ENCODE data around the gene PKDCC. TPM values are rescaled to one million over a fixed set of nuclear protein-coding genes. Genes with fewer than 3 reads are reported as not detected.
"Not testable (repeated sequence)": the region's sequence is repeated elsewhere in the genome, so short reads cannot be mapped to it uniquely, and the experiment has no call there.

PKDCC gene
- total RNA-seq, 1 donor from 2014 or later = 42.2 TPM

DNA sequence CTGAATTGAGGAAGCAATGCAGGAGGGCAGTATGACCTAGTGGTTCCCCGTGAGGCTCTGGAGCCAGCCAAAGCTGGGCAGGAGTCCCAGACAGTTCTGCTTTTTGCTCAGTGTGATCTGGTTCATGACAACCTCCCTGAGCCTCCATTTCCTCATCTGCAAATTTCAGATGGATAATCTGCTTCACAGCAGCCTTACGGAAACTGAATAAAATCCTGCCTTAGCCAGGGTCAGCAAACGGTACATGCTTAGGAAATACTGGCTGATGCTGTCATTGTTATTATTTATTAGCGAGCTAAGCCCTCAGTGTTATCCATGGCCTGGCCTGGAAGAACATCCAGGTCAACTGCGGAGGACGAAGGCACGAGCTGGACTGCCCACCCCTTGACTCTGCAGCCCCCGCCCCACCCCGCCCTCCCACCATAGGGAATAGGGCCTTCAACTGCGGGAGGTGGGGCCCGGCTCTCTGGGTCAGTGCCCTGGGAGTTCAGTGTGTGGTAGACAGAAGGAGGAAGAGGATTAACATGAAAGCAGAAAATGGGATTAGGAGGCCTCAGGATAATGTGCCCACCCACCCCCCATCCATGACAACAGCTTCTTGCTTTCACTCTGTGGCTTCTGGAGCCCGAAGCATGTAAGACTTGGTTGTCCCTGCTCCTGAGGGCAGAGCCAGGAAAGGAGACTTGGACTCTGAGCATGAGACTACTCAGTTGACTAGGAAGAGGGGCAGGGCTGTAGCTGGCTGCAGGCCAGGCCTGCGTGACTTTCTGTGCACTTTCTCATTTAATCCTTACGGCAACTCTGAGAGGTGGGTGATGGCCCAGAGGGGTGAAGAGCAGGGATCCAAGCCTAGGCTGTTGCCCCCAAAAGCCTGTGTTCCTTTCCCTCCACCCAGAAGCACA is 13.1 kb downstream of the PKDCC start:
- H3K36me3 Mint-ChIP-seq (ENCODE audit: unreplicated experiment) = peaks cover 25% of the 10 kb centered on the region
- H3K4me3 Mint-ChIP-seq (ENCODE audit: unreplicated experiment) = no peak overlapping the region
- DNase-seq (ENCODE audit: extremely low spot score, unreplicated experiment) = no peak
- H3K9me3 Mint-ChIP-seq (ENCODE audit: unreplicated experiment) = no peaks in the 10 kb centered on the region
- H3K27me3 Mint-ChIP-seq (ENCODE audit: unreplicated experiment) = no peaks in the 10 kb centered on the region
- peaks cover 10% of the 10 kb centered on the region for H3K4me1 Mint-ChIP-seq (ENCODE audit: unreplicated experiment)
- TF ChIP-seq, protein P1, sequence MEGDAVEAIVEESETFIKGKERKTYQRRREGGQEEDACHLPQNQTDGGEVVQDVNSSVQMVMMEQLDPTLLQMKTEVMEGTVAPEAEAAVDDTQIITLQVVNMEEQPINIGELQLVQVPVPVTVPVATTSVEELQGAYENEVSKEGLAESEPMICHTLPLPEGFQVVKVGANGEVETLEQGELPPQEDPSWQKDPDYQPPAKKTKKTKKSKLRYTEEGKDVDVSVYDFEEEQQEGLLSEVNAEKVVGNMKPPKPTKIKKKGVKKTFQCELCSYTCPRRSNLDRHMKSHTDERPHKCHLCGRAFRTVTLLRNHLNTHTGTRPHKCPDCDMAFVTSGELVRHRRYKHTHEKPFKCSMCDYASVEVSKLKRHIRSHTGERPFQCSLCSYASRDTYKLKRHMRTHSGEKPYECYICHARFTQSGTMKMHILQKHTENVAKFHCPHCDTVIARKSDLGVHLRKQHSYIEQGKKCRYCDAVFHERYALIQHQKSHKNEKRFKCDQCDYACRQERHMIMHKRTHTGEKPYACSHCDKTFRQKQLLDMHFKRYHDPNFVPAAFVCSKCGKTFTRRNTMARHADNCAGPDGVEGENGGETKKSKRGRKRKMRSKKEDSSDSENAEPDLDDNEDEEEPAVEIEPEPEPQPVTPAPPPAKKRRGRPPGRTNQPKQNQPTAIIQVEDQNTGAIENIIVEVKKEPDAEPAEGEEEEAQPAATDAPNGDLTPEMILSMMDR (IDR thresholded peaks at IDR 0.05) = no peak
- no peak overlapping the region for H3K27ac Mint-ChIP-seq (ENCODE audit: unreplicated experiment)

DNA sequence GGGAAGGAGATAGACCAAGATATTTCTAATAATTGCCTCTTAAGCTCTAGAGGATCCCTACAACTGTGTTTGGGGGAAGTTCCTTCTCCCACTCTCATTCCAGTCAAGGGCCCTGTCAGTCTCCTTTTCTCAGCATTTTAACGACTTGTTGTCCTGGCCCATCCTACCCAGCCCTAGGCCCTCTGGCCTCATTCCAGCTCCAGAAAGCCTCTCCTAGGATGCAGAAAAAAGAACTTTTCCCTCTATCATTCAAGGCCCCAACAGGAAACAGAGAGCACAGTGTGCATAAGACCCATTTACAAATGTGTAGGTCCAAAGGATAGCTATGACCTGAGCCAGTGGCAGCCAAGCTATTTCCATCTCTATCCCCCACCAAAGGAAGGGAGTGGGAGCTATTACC is 14.0 kb downstream of the PKDCC start:
- H3K9me3 Mint-ChIP-seq (ENCODE audit: unreplicated experiment) = no peaks in the 10 kb centered on the region
- TF ChIP-seq, protein P1 (IDR thresholded peaks at IDR 0.05) = no peak
- no peak for DNase-seq (ENCODE audit: extremely low spot score, unreplicated experiment)
- H3K27me3 Mint-ChIP-seq (ENCODE audit: unreplicated experiment) = no peaks in the 10 kb centered on the region
- peaks cover 19% of the 10 kb centered on the region for H3K36me3 Mint-ChIP-seq (ENCODE audit: unreplicated experiment)
- H3K4me1 Mint-ChIP-seq (ENCODE audit: unreplicated experiment) = peaks cover 10% of the 10 kb centered on the region
- H3K4me3 Mint-ChIP-seq (ENCODE audit: unreplicated experiment) = no peak overlapping the region
- H3K27ac Mint-ChIP-seq (ENCODE audit: unreplicated experiment) = no peak overlapping the region

DNA sequence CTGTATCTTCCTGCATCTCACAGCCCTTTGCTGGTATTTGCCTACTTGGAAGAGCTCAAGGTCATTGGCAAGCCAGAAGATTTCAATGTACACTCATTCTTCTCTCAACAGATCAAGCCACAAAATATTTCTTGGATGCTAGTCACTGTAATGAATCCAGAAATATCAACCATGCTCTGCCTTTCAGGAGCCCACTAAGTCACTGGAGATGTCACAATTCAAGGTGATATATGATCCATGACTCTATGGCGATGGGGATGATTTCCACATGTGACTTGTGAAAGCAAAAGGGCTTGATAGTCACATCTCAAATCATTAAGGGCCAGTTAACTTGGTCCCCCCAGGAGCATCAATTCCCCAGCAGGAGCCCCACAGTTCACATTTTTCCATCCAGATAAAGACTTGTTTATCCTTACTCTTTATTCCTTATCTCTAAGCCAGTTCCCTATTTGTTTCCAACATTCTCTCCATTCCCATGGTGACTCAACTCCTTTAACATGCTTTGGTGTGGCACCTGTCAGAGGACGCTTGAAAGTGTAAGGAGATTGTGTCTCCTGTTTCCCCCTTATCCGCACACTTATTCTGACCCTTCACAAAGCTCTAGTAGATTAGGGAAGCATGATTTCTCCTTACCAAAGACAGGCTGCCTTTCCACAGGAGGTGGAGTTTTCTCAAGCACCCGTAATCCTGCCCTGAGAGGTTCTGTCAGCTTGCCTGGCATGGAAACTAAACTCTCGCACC is 15.8 kb downstream of the PKDCC start:
- no peak overlapping the region for H3K4me3 Mint-ChIP-seq (ENCODE audit: unreplicated experiment)
- H3K36me3 Mint-ChIP-seq (ENCODE audit: unreplicated experiment) = peaks cover 10% of the 10 kb centered on the region
- H3K4me1 Mint-ChIP-seq (ENCODE audit: unreplicated experiment) = peaks cover 10% of the 10 kb centered on the region
- TF ChIP-seq, protein P1 (IDR thresholded peaks at IDR 0.05) = no peak
- H3K27me3 Mint-ChIP-seq (ENCODE audit: unreplicated experiment) = peaks cover 10% of the 10 kb centered on the region
- H3K9me3 Mint-ChIP-seq (ENCODE audit: unreplicated experiment) = no peaks in the 10 kb centered on the region
- no peak overlapping the region for H3K27ac Mint-ChIP-seq (ENCODE audit: unreplicated experiment)
- no peak for DNase-seq (ENCODE audit: extremely low spot score, unreplicated experiment)

DNA sequence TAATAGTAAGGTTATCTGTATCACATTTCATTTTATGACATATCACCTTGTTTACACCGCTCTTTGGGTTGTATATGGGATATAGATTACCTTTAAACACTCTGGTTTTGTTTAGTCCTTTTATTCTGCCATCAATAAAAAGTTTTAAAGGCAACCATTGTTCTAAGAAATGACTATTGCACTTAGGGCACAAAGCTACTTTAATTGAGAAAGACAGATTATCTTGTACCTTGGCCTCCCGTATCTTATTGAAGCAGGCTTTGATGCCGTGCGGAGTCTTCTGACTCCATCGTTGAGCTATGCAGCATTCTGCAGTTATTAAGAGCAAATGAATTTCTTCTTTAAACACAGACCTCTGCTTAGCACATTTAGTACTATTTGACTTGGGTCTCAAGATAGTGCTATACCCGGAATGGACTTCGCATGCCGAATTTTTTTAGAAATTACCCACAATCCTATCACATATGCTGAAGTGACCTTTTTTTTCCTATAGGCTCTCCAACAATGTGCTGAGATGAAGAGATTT is 16.7 kb downstream of the PKDCC start:
- Mint-ChIP-seq H3K36me3 (ENCODE audit: unreplicated experiment) (peaks cover 1% of the 10 kb centered on the region), H3K9me3 (ENCODE audit: unreplicated experiment) (no peaks in the 10 kb centered on the region), H3K4me3 (ENCODE audit: unreplicated experiment) (no peak overlapping the region), H3K27ac (ENCODE audit: unreplicated experiment) (no peak overlapping the region), H3K27me3 (ENCODE audit: unreplicated experiment) (peaks cover 19% of the 10 kb centered on the region), H3K4me1 (ENCODE audit: unreplicated experiment) (peaks cover 10% of the 10 kb centered on the region)
- no peak for DNase-seq (ENCODE audit: extremely low spot score, unreplicated experiment)
- TF ChIP-seq, protein P1 (IDR thresholded peaks at IDR 0.05) = no peak

DNA sequence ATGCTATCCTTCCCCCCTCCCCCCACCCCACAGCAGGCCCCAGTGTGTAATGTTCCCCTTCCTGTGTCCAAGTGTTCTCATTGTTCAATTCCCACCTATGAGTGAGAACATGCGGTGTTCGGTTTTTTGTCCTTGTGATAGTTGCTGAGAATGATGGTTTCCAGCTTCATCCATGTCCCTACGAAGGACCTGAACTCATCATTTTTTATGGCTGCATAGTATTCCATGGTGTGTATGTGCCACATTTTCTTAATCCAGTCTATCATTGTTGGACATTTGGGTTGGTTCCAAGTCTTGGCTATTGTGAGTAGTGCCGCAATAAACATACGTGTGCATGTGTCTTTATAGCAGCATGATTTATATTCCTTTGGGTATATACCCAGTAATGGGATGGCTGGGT is 17.9 kb downstream of the PKDCC start:
- not testable (repeated sequence) for H3K9me3 Mint-ChIP-seq (ENCODE audit: unreplicated experiment); H3K4me3 Mint-ChIP-seq (ENCODE audit: unreplicated experiment); H3K27ac Mint-ChIP-seq (ENCODE audit: unreplicated experiment); DNase-seq (ENCODE audit: extremely low spot score, unreplicated experiment); H3K4me1 Mint-ChIP-seq (ENCODE audit: unreplicated experiment); H3K36me3 Mint-ChIP-seq (ENCODE audit: unreplicated experiment)
- peaks cover 24% of the 10 kb centered on the region for H3K27me3 Mint-ChIP-seq (ENCODE audit: unreplicated experiment)

DNA sequence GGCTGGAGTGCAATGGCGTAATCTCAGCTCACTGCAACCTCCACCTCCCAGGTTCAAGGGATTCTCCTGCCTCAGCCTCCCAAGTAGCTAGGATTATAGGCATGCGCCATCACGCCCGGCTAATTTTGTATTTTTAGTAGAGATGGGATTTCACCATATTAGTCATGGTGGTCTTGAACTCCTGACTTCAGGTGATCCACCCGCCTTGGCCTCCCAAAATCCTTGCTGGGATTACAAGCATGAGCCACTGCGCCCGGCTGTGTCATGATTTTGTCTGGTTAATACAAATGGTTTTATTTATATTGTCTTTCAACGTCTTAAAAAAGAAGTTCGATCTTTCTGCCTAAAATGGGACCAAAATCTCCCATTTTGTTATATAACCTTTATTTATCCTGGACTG is 19.2 kb downstream of the PKDCC start:
- peaks cover 24% of the 10 kb centered on the region for H3K27me3 Mint-ChIP-seq (ENCODE audit: unreplicated experiment)
- H3K4me1 Mint-ChIP-seq (ENCODE audit: unreplicated experiment); H3K4me3 Mint-ChIP-seq (ENCODE audit: unreplicated experiment); H3K9me3 Mint-ChIP-seq (ENCODE audit: unreplicated experiment); DNase-seq (ENCODE audit: extremely low spot score, unreplicated experiment); H3K27ac Mint-ChIP-seq (ENCODE audit: unreplicated experiment); H3K36me3 Mint-ChIP-seq (ENCODE audit: unreplicated experiment): not testable (repeated sequence)

Data from osteocyte (in vitro differentiated cells).